Spinal cord (tissue), 10 donors: ENCODE data around the gene NMRAL1. TPM values are rescaled to one million over a fixed set of nuclear protein-coding genes. Genes with fewer than 3 reads are reported as not detected.

Experiments used
- DNase-seq, 6 donors: peaks; one replicate each; pipeline versions ENCODE4 v3.0.0 to v3.0.0-alpha.2; 2013 to 2015; ENCODE audit warnings: low spot score in 6 of 6, low read depth in 4 of 6
- H3K27ac ChIP-seq: one replicate; pipeline ENCODE4 v1.5.1; 2013; ENCODE audit warnings: low read depth, low read length, control low read depth
- H3K27me3 ChIP-seq: one replicate; pipeline ENCODE4 v1.6.1; 2013; ENCODE audit warnings: low read length; ENCODE audit not compliant: control insufficient read depth, insufficient read depth
- H3K36me3 ChIP-seq: one replicate; pipeline ENCODE4 v1.6.1; 2013; ENCODE audit warnings: low read length; ENCODE audit not compliant: control insufficient read depth, insufficient read depth
- H3K4me1 ChIP-seq: one replicate; pipeline ENCODE4 v1.6.1; 2013; ENCODE audit warnings: low read length; ENCODE audit not compliant: control insufficient read depth, insufficient read depth
- H3K4me3 ChIP-seq: one replicate; pipeline ENCODE4 v1.5.1; 2013; ENCODE audit warnings: low read depth, low read length, control low read depth
- H3K9me3 ChIP-seq: one replicate; pipeline ENCODE4 v1.6.1; 2013; ENCODE audit warnings: low read length; ENCODE audit not compliant: control insufficient read depth, insufficient read depth
- WGBS: methylation state at CpG from one replicate; pipeline ENCODE4 v1.1.5; 2013; ENCODE audit warnings: missing lambda C conversion rate; ENCODE audit not compliant: insufficient coverage; 5-methylcytosine and 5-hydroxymethylcytosine counted together
- polyA plus RNA-seq, 2 donors: library from polyadenylated mRNA; unstranded; fragments of 120-200 nt; gene quantifications; one replicate each; pipeline ENCODE4 v1.2.1, GENCODE V29; 2013; ENCODE audit not compliant: insufficient read length in 2 of 2
- total RNA-seq, 2 donors: library from RNA; depleted of rRNA in 1 of 2; stranded (reverse); fragments of 120-200 nt in 1 of 2; fragments of >200 nt in 1 of 2; gene quantifications; one replicate each; pipeline versions ENCODE4 v1.2.3 to v1.2.4, GENCODE V29; 2013 to 2014
- donor health status: healthy.

The NMRAL1 gene
- total and polyA plus RNA-seq, 4 donors = 28.6 to 60.8 (median 52.6) TPM

DNA sequence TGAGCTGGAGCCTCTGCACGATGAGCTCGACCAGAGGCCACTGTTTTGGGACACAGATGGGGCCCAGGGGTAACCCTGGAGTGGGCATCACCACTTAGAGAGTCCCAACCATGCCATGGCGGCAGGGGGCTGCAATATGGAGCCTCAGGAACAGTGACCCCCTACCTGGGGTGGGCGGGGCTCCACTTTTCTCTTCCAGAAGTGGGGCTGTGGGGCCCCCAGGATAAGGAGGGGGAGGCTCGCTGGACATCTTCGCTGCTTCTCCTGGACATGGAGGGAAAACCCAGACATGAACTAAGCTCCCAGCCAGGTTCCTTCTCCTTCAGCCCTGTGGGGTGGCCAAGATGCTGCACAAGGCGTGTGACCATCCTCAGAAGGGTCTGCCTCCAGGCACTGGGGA is 39.5 kb upstream of the NMRAL1 start:
- no peak for DNase-seq
- Histone ChIP-seq H3K36me3 (peaks cover 60% of the 10 kb centered on the region), H3K27ac (no peak overlapping the region), H3K4me3 (no peak overlapping the region), H3K4me1 (peaks cover 38% of the 10 kb centered on the region), H3K9me3 (no peaks in the 10 kb centered on the region), H3K27me3 (no peaks in the 10 kb centered on the region)
- WGBS = 72% methylated on average over 4 of the region's 7 CpGs

GRCh38 chr16:4513086-4513860 is 38.8 kb upstream of the NMRAL1 start:
- no peaks in the 10 kb centered on the region for H3K27me3 ChIP-seq
- peaks cover 65% of the 10 kb centered on the region for H3K36me3 ChIP-seq
- 84% methylated on average over 17 of the region's 19 CpGs for WGBS
- H3K4me3 ChIP-seq = no peak overlapping the region
- DNase-seq = no peak
- no peak overlapping the region for H3K27ac ChIP-seq
- peaks cover 36% of the 10 kb centered on the region for H3K4me1 ChIP-seq
- H3K9me3 ChIP-seq = no peaks in the 10 kb centered on the region

- Histone ChIP-seq H3K9me3 (no peaks in the 10 kb centered on the region), H3K27ac (no peak overlapping the region), H3K27me3 (no peaks in the 10 kb centered on the region), H3K36me3 (peaks cover 71% of the 10 kb centered on the region), H3K4me1 (peaks cover 29% of the 10 kb centered on the region), H3K4me3 (no peak overlapping the region)
- DNase-seq = no peak
- 96% methylated on average over 9 of the region's 10 CpGs for WGBS
Observed at GRCh38 chr16:4512473-4512872, 38.0 kb upstream of the NMRAL1 start.

DNA sequence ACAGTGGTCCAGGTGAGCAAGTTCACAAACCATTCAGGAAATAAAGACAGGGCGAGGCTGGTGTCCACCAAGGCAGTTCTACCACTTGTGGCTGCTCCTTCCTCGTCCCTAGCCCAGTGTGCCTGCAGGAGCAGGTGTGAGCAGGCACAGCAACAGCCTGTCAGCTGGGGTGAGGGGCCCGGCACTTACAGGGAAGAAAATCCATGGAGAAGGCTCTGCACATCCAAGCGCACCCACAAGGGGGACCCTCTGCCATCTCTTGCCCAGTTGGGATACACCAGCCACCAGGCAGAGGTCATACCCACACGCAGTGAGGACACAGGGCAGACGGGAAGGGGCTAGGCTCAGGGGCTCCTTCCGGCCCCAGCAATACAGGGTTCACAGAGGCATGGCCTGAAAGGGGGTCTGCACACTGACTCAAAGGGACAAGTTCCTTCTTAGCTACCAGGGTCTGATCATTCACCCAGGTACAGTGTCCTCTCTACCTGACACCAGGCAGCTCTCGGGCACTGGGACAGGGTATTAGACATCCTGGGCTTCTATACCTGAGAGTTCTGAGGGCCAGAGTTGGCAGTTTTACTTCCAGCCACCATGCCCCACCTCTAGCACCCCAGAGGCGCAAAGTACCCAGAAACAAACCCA is 37.1 kb upstream of the NMRAL1 start:
- Histone ChIP-seq H3K36me3 (peaks cover 80% of the 10 kb centered on the region), H3K27ac (no peak overlapping the region), H3K27me3 (no peaks in the 10 kb centered on the region), H3K4me3 (no peak overlapping the region), H3K4me1 (peaks cover 25% of the 10 kb centered on the region), H3K9me3 (no peaks in the 10 kb centered on the region)
- WGBS = 55% methylated on average over 8 of the region's 9 CpGs
- peak in 2 of 6 donors; percentile 41 to 61 for DNase-seq

DNA sequence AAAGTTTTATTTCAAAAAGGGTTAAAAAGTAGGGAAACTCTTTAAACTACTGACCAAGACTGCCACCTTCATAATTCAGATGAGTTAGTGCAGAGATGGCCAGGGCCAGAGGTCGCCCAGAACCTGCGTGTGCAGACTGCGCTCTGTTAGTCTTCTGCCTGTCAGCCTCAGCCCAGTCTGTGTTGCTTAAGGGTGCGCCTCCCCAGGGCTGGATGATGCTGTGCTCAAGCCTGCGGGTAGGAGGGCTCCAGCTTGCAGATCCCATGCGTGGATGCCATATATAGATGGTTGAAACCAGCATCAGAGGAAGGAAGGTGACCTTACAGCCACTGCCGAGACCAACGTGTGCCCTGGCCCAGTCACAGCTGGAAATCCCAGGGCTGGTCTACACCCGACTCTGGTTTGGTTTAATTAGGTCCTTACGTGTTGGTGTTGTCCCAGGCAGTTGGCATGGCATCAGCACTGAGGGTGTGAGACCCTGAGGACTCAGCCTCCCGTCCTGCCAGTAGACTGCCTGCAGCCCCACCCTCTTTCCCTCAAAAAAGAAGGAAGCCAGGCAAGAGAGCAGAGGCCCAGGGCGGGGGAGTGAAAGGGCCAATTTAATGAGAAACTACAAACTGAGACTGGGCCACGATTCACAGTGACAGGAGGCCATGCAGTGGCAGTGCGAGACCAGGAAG is 36.5 kb upstream of the NMRAL1 start:
- Histone ChIP-seq H3K27me3 (no peaks in the 10 kb centered on the region), H3K27ac (no peak overlapping the region), H3K9me3 (no peaks in the 10 kb centered on the region), H3K36me3 (peaks cover 81% of the 10 kb centered on the region), H3K4me1 (peaks cover 25% of the 10 kb centered on the region), H3K4me3 (no peak overlapping the region)
- no peak for DNase-seq
- 83% methylated on average over 13 of the region's 14 CpGs for WGBS

DNA sequence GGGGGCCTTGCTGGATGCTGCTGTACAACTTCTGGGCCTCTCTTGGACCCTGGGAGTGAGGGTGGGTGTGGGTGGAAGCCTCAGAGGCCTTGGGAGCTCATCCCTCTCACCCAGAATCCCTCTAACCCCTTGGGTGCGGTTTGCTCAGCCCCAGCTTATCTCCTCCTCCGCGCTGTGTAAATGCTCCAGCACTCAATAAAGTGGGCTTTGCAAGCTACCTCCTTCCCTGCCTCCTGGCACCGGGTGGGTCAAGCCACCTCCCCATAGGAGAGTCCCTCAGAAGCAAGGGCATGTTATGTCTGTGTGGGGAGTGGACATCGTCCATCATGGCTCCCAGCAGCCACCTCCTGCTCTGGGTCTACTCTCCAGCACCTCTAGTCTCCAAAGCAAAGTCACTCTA is 35.7 kb upstream of the NMRAL1 start:
- no peak for DNase-seq
- 95% methylated on average over 3 of the region's 5 CpGs for WGBS
- Histone ChIP-seq H3K36me3 (peaks cover 87% of the 10 kb centered on the region), H3K27ac (no peak overlapping the region), H3K4me3 (no peak overlapping the region), H3K27me3 (no peaks in the 10 kb centered on the region), H3K9me3 (no peaks in the 10 kb centered on the region), H3K4me1 (peaks cover 25% of the 10 kb centered on the region)

- no peak for DNase-seq
- Histone ChIP-seq H3K27me3 (no peaks in the 10 kb centered on the region), H3K9me3 (no peaks in the 10 kb centered on the region), H3K27ac (no peak overlapping the region), H3K36me3 (peaks cover 83% of the 10 kb centered on the region), H3K4me1 (peaks cover 21% of the 10 kb centered on the region), H3K4me3 (no peak overlapping the region)
- WGBS = 92% methylated on average over 8 of the region's 8 CpGs
Observed at GRCh38 chr16:4509420-4509819, 35.0 kb upstream of the NMRAL1 start.

- Histone ChIP-seq H3K27ac (no peak overlapping the region), H3K27me3 (no peaks in the 10 kb centered on the region), H3K4me1 (peaks cover 18% of the 10 kb centered on the region), H3K36me3 (peaks cover 77% of the 10 kb centered on the region), H3K9me3 (no peaks in the 10 kb centered on the region), H3K4me3 (no peak overlapping the region)
- DNase-seq = no peak
- whole genome bisulfite sequencing = 100% methylated on average over 1 of the region's 3 CpGs
Observed at GRCh38 chr16:4508806-4509205, 34.4 kb upstream of the NMRAL1 start.

DNA sequence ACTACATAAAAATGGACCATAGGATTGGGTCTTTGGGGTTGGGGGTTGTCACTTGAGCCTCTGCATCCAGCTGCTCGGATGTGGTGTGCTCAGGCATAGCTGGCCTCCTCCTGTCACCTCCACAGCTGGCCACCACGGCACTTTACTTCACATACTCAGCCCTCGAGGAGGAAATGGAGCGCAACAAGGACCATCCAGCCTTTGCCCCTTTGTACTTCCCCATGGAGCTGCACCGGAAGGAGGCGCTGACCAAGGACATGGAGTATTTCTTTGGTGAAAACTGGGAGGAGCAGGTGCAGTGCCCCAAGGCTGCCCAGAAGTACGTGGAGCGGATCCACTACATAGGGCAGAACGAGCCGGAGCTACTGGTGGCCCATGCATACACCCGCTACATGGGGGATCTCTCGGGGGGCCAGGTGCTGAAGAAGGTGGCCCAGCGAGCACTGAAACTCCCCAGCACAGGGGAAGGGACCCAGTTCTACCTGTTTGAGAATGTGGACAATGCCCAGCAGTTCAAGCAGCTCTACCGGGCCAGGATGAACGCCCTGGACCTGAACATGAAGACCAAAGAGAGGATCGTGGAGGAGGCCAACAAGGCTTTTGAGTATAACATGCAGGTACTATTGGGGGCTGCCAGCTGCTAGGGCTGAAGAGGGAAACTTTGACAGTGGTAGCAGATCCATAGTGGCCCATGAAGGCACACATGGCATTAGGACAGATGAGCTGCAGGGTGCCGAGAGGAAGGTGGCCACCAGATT is 33.3 kb upstream of the NMRAL1 start:
- no peak for DNase-seq
- WGBS = 95% methylated on average over 12 of the region's 17 CpGs
- Histone ChIP-seq H3K27me3 (no peaks in the 10 kb centered on the region), H3K4me1 (peaks cover 15% of the 10 kb centered on the region), H3K4me3 (no peak overlapping the region), H3K27ac (no peak overlapping the region), H3K36me3 (peaks cover 66% of the 10 kb centered on the region), H3K9me3 (no peaks in the 10 kb centered on the region)
